Measurements from ENCODE around the gene REG1B. TPM values are rescaled to one million over a fixed set of nuclear protein-coding genes. Genes with fewer than 3 reads are reported as not detected.
"Not testable (repeated sequence)": the region's sequence is repeated elsewhere in the genome, so short reads cannot be mapped to it uniquely, and the experiment has no call there.

Gene REG1B
- total RNA-seq, 2 experiments from 2014 or later, result not detected

GRCh38 chr2:79071078-79071477 lies 16.7 kb downstream of the REG1B start:
- no peaks in the 10 kb centered on the region for H3K36me3 Mint-ChIP-seq (ENCODE audit: low read depth)
- intact Hi-C loops (cut with micrococcal nuclease), result no loop called here
- no peak for TF ChIP-seq CTCF (IDR thresholded peaks at IDR 0.05)
- no peak for DNase-seq
- no peaks in the 10 kb centered on the region for H3K27me3 Mint-ChIP-seq
- H3K4me1 Mint-ChIP-seq (ENCODE audit: low read depth), result no peaks in the 10 kb centered on the region
- CTCF ChIA-PET, result no interaction called here
- no peak for ATAC-seq
- no peak overlapping the region for H3K27ac Mint-ChIP-seq
- POLR2A ChIA-PET, result no interaction called here
- H3K4me3 Mint-ChIP-seq, result no peak overlapping the region
- peaks cover 4% of the 10 kb centered on the region for H3K9me3 Mint-ChIP-seq

- TF ChIP-seq CTCF (IDR thresholded peaks at IDR 0.05), result no peak
- DNase-seq, result no peak
- no peak overlapping the region for H3K27ac Mint-ChIP-seq
- intact Hi-C loops (cut with micrococcal nuclease), result no loop called here
- H3K9me3 Mint-ChIP-seq, result peaks cover 4% of the 10 kb centered on the region
- H3K4me3 Mint-ChIP-seq, result no peak overlapping the region
- ChIA-PET POLR2A (no interaction called here), CTCF (no interaction called here)
- H3K36me3 Mint-ChIP-seq (ENCODE audit: low read depth), result no peaks in the 10 kb centered on the region
- no peaks in the 10 kb centered on the region for H3K27me3 Mint-ChIP-seq
- ATAC-seq, result no peak
- H3K4me1 Mint-ChIP-seq (ENCODE audit: low read depth), result no peaks in the 10 kb centered on the region
Measured at GRCh38 chr2:79065201-79065600, 22.6 kb downstream of the REG1B start.

GRCh38 chr2:79054769-79055168 lies 33.0 kb downstream of the REG1B start:
- H3K27ac Mint-ChIP-seq; CTCF ChIA-PET; H3K27me3 Mint-ChIP-seq; DNase-seq; POLR2A ChIA-PET; H3K4me3 Mint-ChIP-seq; H3K4me1 Mint-ChIP-seq (ENCODE audit: low read depth); intact Hi-C loops (cut with micrococcal nuclease); ATAC-seq; H3K9me3 Mint-ChIP-seq; H3K36me3 Mint-ChIP-seq (ENCODE audit: low read depth): not testable (repeated sequence)

GRCh38 chr2:79053486-79053885 lies 34.3 kb downstream of the REG1B start:
- DNase-seq; CTCF ChIA-PET; POLR2A ChIA-PET; H3K9me3 Mint-ChIP-seq; H3K27ac Mint-ChIP-seq; H3K4me3 Mint-ChIP-seq; H3K27me3 Mint-ChIP-seq; H3K36me3 Mint-ChIP-seq (ENCODE audit: low read depth); ATAC-seq; intact Hi-C loops (cut with micrococcal nuclease); H3K4me1 Mint-ChIP-seq (ENCODE audit: low read depth): not testable (repeated sequence)

GRCh38 chr2:79041032-79041448 lies 46.8 kb downstream of the REG1B start:
- no peaks in the 10 kb centered on the region for H3K27me3 Mint-ChIP-seq
- intact Hi-C loops (cut with micrococcal nuclease), result no loop called here
- DNase-seq (no peak), ATAC-seq (no peak)
- no peak for TF ChIP-seq CTCF (IDR thresholded peaks at IDR 0.05)
- CTCF ChIA-PET, result no interaction called here
- no peak overlapping the region for H3K27ac Mint-ChIP-seq
- POLR2A ChIA-PET, result no interaction called here
- H3K9me3 Mint-ChIP-seq, result no peaks in the 10 kb centered on the region
- H3K4me1 Mint-ChIP-seq (ENCODE audit: low read depth), result no peaks in the 10 kb centered on the region
- H3K36me3 Mint-ChIP-seq (ENCODE audit: low read depth), result no peaks in the 10 kb centered on the region
- H3K4me3 Mint-ChIP-seq, result no peak overlapping the region

GRCh38 chr2:79039944-79040343 lies 47.8 kb downstream of the REG1B start:
- Mint-ChIP-seq H3K27ac (no peak overlapping the region), H3K36me3 (ENCODE audit: low read depth) (no peaks in the 10 kb centered on the region), H3K4me3 (no peak overlapping the region), H3K27me3 (no peaks in the 10 kb centered on the region), H3K4me1 (ENCODE audit: low read depth) (no peaks in the 10 kb centered on the region), H3K9me3 (no peaks in the 10 kb centered on the region)
- DNase-seq (no peak), ATAC-seq (no peak)
- no peak for TF ChIP-seq CTCF (IDR thresholded peaks at IDR 0.05)
- intact Hi-C loops (cut with micrococcal nuclease), result no loop called here
- ChIA-PET POLR2A (no interaction called here), CTCF (no interaction called here)

Other genes with a start within 250 kb of the REG1B start
- not detected for gene REG3G, start 62.3 kb downstream of the REG1B start, total RNA-seq
- not detected for gene REG1A, start 32.5 kb upstream of the REG1B start, total RNA-seq
- gene REG3A, start 71.8 kb upstream of the REG1B start, total RNA-seq, result not detected

All from activated CD8-positive, alpha-beta T cell treated with anti-CD3 and anti-CD28 coated beads for 36 hours (primary cell).